UCSD-AML1 (cell line): ENCODE results near the gene FAS.

ENCODE experiments used
- DNase-seq: peaks from one replicate; lab custom pipeline; 2025; ENCODE audit not compliant: unreplicated experiment; lab: John Stamatoyannopoulos, UW

Gene FAS

GRCh38 chr10:88971221-88972061 lies 19.2 kb upstream of the FAS start:
- DNase-seq: no peak

GRCh38 chr10:88974012-88974411 lies 16.6 kb upstream of the FAS start:
- DNase-seq: no peak

GRCh38 chr10:88974446-88975376 lies 15.9 kb upstream of the FAS start:
- DNase-seq: no peak

- no peak for DNase-seq
Measured at GRCh38 chr10:88975377-88975720, 15.2 kb upstream of the FAS start.

GRCh38 chr10:88978463-88978862 lies 12.1 kb upstream of the FAS start:
- DNase-seq: no peak

- peak; percentile 21 for DNase-seq
Measured at GRCh38 chr10:88979153-88979562, 11.4 kb upstream of the FAS start.

GRCh38 chr10:88979603-88980002 lies 11.0 kb upstream of the FAS start:
- DNase-seq: no peak

GRCh38 chr10:88980247-88980646 lies 10.4 kb upstream of the FAS start:
- no peak for DNase-seq

GRCh38 chr10:88980800-88981199 lies 9.8 kb upstream of the FAS start:
- DNase-seq: no peak

- no peak for DNase-seq
Measured at GRCh38 chr10:88981435-88981834, 9.2 kb upstream of the FAS start.

- DNase-seq: no peak
Measured at GRCh38 chr10:88982366-88982765, 8.2 kb upstream of the FAS start.

- DNase-seq: no peak
Measured at GRCh38 chr10:88983206-88983605, 7.4 kb upstream of the FAS start.

- no peak for DNase-seq
Measured at GRCh38 chr10:88983939-88984338, 6.7 kb upstream of the FAS start.

- DNase-seq: no peak
Measured at GRCh38 chr10:88984525-88984924, 6.1 kb upstream of the FAS start.

- DNase-seq: no peak
Measured at GRCh38 chr10:88986549-88987242, 3.9 kb upstream of the FAS start.

GRCh38 chr10:88987243-88987725 lies 3.3 kb upstream of the FAS start:
- no peak for DNase-seq

- DNase-seq: no peak
Measured at GRCh38 chr10:88987840-88988239, 2.8 kb upstream of the FAS start.

GRCh38 chr10:88989423-88989822 lies 1.2 kb upstream of the FAS start:
- no peak for DNase-seq

GRCh38 chr10:88989824-88990383 lies 694 bp upstream of the FAS start:
- DNase-seq: no peak

GRCh38 chr10:88991161-88991898 lies 732 bp downstream of the FAS start:
- peak; percentile 59 for DNase-seq
